HG03108 (cell line): ENCODE measurements around the gene GCLM.
"Not testable (repeated sequence)": the region's sequence is repeated elsewhere in the genome, so short reads cannot be mapped to it uniquely, and the experiment has no call there.

ENCODE experiments used
- ATAC-seq: cut with Tn5 transposase; IDR thresholded peaks from one replicate; pipeline ENCODE4 v1.9.1; 2021; ENCODE audit warnings: moderate library complexity; ENCODE audit not compliant: unreplicated experiment

The GCLM gene, protein sequence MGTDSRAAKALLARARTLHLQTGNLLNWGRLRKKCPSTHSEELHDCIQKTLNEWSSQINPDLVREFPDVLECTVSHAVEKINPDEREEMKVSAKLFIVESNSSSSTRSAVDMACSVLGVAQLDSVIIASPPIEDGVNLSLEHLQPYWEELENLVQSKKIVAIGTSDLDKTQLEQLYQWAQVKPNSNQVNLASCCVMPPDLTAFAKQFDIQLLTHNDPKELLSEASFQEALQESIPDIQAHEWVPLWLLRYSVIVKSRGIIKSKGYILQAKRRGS

DNA sequence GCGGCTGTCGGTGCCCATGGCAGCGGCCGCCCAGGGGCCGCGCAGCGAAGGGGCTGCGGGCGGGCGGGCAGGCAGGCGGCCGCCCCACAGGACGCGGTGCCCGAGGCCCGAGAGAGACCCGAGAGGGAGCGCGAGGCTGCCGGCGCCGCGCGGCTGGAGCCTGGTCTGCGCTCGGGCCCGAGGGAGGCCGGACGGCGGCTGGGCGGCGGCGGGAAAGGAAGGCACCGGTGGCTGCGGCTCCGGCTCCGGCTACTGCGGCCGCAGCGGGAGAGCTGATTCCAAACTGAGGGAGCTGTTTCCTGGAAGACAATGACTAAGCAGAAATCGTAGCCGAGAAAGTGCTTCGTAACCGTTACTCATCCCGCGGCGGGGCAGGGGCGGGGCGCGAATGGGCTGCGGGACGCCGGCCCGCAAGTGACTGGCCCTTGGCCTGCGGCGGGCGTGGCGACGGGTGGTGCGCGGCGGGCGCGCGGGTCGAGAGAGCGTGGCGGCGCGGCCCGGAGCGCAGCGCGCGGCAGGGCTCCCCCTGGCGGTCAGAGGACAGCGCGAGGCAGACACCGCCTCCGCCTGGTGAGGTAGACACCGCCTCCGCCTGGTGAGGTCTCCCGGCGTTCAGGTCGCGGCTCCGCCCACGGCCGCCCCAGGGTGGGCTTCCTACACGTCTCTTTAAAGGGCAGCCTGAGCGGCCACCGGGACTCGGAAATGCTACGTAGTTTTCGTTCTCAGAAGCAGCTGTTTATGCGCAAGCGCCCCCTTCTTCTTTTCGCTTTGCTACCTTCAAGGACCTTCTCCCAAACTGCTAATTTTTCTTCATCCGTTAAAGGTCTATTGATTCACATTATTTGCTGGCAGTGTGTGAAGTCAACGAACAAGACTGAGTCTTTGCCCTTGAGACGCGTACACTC, at the start of gene GCLM:
TSS of gene GCLM (minus strand) at position 285 of the 905 bp plus-strand sequence. CDS start at position 18, 267 bp downstream.
- ATAC-seq = peak; percentile 96

DNA sequence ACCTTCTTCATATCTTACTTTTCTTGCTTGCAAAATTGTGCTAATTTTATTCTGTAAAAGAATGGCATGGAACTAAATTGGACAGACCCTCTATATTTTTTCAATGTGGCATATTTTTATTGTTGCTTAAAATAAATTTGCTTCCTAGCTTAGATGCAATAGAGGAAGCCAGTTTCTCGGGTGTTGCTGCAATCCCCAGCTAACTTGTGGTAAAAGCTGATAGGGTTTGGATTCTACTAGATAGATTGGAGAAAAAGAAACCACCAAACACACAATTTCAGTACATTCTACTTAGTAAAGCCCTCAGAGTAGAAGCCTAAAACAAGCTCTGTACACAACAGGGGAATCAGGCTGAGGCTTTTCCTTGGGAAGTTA, 49.5 kb upstream of the GCLM start:
- no peak for ATAC-seq

DNA sequence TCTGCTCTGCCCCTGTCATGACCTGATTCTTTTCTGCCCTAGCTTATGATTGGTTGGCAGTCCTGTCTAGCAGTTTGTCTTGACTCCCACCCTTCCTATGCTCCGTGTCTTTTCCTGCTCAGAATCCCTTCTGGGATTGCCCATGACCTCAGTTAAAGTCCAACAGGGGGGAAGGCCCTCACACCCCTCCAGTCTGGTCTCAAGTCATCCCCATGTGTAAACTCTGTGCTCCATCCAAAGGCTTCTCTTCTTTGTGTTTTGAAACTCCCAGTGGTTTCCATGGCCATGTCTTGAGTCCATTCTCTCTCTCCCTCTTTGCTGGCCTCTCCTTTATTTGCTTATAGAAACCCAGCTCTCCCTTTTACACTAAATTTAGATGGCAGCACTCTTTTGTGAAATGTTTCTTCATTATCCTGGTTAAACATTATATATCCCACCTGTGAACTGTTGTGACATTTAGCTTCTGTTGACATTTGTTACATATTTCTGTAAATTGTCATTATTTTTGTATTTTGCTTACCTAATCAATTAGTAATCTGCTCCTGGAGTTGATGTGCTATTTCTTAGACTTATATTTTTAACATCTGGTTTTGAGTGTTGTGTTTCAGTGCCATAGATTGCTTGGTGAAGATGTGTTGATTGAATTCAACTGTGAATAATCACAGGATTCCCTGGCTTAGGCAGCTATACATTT, 48.9 kb upstream of the GCLM start:
- no peak for ATAC-seq

DNA sequence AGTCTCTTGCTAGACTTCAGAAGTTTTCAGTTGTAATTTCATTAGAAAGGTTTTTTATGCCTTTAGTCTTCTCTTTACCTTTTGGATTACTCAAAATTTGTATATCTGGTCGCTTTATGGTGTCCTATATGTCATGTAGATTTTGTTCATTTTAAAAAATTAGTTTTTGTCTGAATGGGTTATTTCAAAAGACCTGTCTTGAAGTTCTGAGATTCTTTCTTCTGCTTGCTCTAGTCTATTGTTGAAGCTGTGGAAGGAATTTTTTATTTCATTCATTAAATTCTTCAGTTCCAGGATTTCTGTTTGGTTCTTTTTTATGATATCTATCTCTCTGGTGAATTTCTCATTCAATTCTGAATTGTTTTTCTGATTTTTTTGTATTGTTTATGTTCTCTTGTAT, 46.5 kb upstream of the GCLM start:
- no peak for ATAC-seq

DNA sequence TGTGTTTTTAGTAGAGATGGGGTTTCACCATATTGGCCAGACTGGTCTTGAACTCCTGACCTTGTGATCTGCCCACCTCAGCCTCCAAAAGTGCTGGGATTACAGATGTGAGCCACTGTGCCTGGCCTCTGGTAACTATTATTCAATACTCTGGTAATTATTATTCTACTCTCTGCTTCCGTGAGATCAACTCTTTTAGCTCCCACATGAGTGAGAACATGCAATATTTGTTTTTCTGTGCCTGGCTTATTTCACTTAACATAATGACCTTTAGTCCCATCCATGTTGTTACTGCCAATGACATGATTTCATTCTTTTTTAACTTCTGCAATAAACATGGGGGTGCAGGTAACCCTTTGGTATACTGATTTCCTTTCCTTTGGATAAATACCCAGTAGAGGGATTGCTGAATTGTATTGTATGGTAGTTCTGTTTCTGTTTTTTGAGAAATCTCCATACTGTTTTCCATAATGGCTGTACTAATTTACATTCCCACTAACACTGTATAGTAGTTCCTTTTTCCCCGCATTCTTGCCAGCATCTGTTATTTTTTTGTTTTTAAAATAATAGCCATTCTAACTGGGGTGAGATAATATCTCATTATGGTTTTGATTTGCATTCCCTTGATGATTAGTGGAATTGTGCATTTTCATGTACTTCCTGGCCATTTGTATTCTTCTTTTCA, 37.9 kb upstream of the GCLM start:
- not testable (repeated sequence) for ATAC-seq

DNA sequence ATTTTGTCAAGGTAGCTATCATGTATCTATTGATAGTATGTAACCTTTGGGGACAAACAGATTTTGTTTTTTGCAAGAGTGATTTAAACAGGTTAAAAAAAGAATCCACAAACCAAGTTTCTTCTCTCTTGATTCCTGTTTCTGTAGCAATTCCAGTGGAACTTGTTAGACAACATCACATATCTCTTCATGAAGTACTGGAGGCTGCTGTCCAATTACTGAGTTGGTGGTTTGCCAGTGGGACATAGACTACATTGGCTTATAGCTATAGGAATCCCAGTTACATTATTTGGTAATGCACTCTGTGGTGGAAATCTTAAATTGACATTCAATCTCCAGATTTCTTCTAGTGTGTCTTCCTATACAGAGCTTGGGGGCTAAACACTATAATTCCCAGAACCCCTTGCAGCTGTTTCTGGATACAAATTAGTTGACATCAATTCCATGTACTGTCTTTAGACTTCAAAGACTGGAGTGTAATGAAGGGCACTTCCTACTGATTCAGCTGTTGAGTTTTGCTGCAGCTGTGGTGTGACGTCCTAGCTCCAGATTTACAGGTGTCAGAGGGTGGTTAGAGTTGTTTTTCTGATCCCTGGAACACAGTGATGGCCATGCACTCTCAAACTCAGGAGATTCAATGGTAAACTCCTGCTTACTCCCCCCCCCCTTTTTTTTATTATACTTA, 29.4 kb upstream of the GCLM start:
- ATAC-seq = no peak

DNA sequence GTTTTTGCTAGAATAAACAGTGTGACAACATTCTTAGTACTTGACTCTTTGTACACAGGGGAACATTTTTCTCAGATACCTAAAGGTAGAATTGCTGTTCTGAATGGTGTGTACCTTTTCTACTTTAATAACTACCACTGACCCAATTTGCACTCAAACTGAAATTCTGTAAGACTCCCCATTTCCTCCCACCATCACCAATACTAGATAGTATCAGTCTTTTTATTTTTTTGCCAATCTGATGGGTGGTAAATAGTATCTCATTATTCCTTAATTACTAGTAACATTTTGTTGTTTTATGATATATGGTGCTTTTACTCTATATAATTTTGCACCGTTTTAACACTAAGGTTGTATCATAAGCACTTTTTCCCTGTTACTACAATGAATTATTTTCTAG, 28.8 kb upstream of the GCLM start:
- ATAC-seq = no peak

DNA sequence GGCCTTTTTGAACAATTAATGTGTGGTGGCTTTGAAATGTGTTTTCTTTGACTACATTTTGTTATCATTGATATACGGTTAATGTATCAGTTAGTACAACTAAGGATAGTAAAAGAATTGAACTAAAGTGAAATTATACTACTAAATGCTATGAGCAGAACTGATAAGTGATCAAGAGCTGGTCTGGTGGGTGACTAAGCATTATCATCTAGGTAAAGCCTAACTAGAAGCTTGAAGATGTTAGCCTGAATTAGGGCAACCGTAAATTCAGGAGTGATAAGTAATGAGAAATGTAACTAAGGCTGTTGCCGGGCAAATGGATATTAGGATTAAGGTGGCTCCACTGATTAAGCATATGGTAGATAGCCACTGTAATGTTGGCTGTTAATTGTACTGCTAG, 16.0 kb upstream of the GCLM start:
- no peak for ATAC-seq

DNA sequence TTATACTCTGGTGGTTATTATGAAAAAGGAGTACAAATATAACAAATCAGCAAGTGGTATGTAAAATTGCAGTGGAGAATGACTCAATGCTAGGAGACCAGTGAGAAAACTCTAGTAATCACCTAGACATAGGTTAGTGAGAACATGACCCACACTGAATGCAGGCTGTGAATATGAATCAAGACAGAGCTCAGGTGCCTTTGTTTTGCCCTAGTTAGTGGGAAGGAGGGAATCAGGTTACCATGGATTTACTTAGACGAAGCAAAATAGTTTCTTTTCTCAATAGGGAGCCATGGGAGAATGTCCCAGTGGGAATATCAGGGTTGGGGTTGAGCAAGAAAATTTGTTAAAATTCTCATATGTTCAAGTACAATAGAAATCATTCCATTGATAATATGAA, 10.6 kb upstream of the GCLM start:
- ATAC-seq = no peak

DNA sequence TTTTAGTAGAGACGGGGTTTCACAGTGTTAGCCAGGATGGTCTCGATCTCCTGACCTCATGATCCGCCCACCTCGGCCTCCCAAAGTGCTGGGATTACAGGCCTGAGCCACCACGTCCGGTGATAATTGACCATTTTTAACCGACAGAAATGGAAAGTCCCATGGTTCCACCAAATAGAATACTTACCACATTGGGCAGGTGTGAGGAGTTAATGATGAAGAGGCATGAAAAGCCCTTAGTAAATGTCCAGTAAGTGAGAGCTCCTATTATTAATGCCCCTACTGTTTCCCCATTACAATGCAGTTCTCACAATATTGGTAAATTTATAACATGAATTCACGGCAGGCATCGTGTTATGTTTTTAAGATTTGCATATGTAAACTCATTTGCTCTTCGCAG, 8.1 kb upstream of the GCLM start:
- no peak for ATAC-seq

DNA sequence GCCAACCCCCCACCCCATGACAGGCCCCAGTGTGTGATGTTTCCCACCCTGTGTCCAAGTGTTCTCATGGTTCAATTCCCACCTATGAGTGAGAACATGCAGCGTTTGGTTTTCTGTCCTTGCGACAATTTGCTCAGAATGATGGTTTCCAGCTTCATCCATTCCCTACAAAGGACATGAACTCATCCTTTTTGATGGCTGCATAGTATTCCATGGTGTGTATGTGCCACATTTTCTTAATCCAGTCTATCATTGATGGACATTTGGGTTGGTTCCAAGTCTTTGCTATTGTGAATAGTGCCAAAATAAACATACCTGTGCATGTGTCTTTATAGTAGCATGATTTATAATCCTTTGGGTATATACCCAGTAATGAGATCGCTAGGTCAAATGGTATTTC, 1.6 kb upstream of the GCLM start:
- ATAC-seq = not testable (repeated sequence)

DNA sequence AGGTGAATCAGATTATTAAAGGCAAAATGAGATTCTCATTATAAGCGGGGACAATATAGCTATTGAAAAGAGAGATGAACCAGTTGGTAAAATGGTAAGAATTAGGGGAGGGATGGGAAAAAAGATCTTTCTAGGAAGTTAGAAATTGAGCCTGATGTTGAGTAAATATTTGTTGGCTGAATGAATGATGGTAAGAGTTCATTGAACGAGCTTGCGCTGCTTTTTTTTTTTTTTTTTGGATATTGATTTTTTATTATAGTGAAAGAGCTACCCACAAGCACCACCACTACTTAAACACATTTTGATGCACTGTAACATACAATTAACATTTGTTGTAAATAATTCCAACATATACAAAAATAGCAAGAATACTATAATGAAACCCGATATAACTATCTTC, 1.1 kb upstream of the GCLM start:
- no peak for ATAC-seq

DNA sequence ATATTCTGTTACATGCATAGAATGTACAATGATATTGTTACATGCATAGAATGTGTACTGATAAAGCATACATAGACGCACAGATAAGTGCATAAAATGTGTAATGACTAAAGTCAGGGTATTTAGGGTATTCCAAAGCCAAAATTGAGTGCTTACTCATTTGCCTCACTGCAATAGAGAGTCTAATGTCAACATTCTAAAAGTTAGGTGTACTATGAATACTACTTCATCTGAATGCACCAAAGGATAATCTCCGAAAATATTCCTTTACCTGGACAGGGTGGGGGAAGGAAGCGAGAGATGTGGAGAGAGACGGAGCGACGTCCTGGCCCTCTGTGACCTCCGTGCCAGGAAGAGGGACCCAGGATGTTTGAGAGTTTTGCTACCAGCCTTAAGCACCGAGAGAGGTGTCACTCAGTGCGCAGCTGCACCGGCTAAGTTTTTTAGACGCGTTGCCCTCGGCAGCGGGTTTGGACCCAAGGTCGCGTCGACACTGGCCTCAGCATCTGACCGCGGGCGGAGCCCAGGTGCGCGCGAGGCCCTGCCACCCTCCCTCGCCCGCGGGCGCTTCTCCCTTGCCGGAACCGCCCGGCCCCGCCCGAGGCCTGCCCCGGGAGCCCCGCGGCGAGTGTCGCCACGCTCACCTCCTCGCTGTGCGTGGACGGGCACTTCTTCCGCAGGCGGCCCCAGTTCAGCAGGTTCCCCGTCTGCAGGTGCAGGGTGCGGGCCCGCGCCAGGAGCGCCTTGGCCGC, 660 bp downstream of the GCLM start:
- ATAC-seq = peak; percentile 34

DNA sequence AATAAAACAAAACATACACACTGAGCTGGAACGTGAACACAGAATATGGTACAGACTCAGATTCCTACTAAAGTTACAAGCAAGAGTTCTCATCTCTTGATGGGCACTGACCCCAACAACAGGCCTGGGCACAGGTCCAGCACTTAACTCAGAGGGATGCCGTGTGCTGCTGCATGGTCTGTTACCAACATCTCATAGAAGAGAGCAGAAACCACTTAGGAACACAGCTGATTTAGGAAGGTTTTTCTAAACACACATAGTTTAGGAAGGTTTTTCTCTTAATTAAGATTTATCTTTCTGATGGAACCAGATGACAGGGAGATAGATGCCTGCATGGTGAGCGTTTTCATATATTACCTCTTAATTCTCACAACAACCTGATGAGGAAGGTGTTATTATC, 1.5 kb downstream of the GCLM start:
- no peak for ATAC-seq

DNA sequence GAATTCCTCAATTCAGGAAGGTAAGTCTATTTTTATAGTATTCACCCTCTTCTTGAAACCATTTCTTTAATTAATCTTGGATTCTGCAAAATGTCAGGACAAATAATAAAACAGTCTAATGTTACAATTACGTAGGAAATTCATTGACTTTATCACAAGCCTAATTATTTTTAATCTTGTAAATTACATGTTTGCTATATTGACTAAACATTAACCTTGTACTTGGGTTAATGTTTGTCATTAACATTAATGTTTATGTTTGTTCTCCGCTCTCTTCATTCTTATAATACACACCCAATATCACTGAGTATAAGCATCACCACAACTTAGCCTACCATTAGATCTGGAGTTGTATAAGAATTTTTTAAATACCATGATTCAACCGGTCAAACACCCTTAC, 2.8 kb downstream of the GCLM start:
- ATAC-seq = no peak

DNA sequence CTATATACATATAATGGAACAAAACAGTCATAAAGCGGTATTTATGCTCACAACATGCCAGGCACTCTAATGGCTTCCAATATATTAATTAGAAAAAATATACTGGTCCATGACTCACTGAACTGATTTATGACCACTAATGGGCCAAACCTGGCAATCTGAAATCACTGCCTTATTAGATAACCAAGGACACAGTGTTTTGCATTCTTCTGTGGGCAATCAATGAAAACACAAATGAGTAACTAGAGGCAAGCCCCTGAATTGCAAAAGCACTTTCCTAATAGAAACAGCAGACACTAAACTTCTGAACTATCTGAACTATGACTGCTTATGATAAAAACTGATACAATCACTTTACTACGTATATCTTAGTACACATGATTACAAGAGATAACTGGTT, 3.5 kb downstream of the GCLM start:
- ATAC-seq = no peak

DNA sequence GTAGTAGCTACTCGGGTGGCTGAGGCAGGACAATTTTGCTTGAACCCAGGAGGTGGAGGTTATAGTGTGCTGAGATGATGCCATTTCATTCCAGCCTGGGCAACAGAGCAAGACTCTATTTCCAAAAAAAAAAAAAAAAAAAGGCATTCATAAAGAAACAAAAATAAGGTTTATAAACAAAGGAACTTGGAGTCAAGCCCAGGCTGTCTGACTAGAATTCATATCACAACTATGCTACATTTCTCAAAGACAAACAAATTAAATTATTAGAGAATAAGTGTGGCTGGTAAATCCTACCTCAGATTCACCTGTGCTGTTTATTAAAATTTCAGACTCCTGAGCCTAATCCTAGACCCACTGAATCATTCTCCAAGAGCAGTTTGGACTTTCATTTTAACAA, 4.2 kb downstream of the GCLM start:
- ATAC-seq = no peak

DNA sequence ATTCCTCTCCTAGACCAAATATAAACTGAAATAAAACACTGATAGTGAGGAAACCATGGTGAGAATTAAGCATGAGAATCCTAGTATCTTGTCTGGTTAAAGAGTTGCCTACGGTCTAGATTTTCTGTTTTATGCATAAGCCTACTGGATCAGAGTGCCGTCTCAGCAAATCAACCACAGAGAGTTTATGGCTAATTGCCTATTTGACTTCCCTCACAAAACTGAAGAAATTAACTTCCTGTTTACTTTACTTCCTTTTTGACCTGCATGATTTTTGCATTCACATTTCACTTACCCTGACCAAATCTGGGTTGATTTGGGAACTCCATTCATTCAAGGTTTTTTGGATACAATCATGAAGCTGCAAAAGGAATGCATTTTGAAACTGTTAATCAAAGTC, 5.0 kb downstream of the GCLM start:
- no peak for ATAC-seq

DNA sequence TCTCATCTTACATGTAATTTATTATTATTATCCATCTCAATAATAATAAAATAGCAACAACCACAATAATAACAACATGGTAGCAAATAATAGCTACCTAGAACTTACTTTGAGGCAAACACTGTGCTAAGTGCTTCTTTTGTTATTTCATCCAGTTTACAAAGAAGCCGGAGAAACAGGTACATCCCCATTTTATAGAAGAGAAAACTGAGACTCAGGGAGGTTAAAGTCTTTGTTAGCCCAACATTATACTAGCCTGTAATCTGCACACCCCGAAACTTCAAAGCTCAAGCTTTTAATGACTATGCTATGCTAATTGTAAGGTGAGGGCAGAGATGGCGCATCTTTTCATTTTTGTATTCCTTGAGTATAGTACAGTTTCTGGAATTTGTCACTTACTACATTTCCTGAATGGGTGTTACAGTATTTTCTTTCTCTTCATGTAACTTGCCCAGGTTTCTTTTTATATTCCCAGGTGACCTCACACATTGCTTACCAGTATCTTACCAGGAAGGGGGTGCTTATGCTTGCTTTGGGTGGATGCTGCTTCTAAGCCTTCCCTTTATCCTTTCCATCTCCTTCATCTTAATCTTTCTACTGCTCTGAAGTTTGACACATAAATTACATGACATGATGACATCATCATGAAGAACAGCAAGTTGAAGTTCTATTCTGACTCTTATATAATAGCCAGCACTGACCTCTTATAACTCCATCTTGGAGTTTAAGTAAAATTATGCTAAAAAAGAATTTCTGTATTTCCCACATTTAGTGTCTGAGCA, 8.3 kb downstream of the GCLM start:
- no peak for ATAC-seq
